Measurements from ENCODE around the gene TDRD7. TPM values are rescaled to one million over a fixed set of nuclear protein-coding genes. Genes with fewer than 3 reads are reported as not detected.

Gene TDRD7
- total RNA-seq, 3 donors from 2014 or later, result 31.1 to 36.6 (median 33.4) TPM

DNA sequence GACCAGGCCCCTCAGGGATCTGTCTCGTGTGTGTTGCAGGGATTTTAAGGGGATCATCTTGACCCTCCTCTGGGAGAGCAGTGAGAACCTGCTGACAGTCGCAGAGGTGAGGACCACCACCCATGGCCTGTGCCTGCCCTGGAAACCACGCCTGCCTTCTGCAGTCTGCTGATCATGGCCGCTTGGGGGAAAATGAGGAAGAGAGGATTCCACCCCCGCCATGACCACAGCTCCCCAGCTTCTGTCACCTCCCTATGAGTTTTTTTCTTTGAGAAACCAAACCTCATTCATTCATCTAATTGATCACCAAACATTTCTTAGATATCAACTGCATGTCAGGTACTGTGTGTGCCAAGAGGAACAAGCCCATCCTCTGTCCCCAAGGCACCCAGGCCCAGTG lies 46.3 kb upstream of the TDRD7 start:
- no peak overlapping the region for H3K4me3 ChIP-seq
- ATAC-seq (no peak), DNase-seq (no peak)
- intact Hi-C loops (cut with DNase I, micrococcal nuclease), result no loop called here
- no peaks in the 10 kb centered on the region for H3K9me3 ChIP-seq
- TF ChIP-seq, protein P1, sequence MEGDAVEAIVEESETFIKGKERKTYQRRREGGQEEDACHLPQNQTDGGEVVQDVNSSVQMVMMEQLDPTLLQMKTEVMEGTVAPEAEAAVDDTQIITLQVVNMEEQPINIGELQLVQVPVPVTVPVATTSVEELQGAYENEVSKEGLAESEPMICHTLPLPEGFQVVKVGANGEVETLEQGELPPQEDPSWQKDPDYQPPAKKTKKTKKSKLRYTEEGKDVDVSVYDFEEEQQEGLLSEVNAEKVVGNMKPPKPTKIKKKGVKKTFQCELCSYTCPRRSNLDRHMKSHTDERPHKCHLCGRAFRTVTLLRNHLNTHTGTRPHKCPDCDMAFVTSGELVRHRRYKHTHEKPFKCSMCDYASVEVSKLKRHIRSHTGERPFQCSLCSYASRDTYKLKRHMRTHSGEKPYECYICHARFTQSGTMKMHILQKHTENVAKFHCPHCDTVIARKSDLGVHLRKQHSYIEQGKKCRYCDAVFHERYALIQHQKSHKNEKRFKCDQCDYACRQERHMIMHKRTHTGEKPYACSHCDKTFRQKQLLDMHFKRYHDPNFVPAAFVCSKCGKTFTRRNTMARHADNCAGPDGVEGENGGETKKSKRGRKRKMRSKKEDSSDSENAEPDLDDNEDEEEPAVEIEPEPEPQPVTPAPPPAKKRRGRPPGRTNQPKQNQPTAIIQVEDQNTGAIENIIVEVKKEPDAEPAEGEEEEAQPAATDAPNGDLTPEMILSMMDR (IDR thresholded peaks at IDR 0.05), result no peak
- no peaks in the 10 kb centered on the region for H3K36me3 ChIP-seq (ENCODE audit: low read depth)
- H3K4me1 ChIP-seq (ENCODE audit: low read depth), result no peaks in the 10 kb centered on the region

DNA sequence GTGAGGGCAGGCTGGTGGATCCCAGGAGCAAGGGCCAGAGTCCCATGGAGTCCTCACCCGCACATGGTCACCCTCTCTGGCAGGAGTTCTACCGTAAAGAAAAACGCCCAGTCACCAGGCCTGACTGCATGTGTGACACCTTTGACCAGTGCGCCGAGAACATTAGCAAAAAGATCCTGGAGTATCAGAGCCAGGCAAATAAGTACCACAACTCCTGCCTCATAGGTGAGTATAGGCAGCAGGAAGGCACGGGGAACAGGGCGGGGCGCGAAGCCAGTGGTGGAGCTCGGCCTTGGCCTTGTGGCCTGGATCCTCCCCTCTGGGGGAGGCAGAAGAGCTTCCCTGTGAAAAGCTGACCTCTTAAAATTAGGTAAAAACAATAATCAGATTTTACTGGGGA lies 45.4 kb upstream of the TDRD7 start:
- no peak for DNase-seq
- Histone ChIP-seq H3K4me3 (no peak overlapping the region), H3K36me3 (ENCODE audit: low read depth) (no peaks in the 10 kb centered on the region), H3K4me1 (ENCODE audit: low read depth) (no peaks in the 10 kb centered on the region), H3K9me3 (no peaks in the 10 kb centered on the region)
- intact Hi-C loops (cut with DNase I, micrococcal nuclease), result no loop called here
- TF ChIP-seq, protein P1 (IDR thresholded peaks at IDR 0.05), result no peak
- ATAC-seq, result peak; percentile 27

DNA sequence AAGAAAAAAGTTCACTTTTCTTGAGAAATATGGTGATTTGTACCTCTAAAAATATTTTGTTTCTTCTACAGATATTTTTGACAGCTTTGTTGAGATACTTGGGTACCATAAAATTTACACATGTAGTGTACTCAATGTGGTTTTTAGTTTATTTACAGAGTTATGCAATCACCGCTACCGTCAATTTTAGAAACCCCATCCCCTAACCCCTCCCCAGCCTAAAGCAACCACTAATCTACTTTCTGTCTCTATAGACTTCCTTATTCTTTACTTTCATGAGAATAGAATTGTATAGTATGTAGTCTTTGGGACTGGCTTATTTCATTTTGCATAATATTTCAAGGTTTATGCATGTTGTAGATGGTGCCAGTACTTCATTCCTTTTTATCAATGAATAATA lies 45.0 kb upstream of the TDRD7 start:
- TF ChIP-seq, protein P1 (IDR thresholded peaks at IDR 0.05), result no peak
- no peak for ATAC-seq
- H3K36me3 ChIP-seq (ENCODE audit: low read depth), result no peaks in the 10 kb centered on the region

DNA sequence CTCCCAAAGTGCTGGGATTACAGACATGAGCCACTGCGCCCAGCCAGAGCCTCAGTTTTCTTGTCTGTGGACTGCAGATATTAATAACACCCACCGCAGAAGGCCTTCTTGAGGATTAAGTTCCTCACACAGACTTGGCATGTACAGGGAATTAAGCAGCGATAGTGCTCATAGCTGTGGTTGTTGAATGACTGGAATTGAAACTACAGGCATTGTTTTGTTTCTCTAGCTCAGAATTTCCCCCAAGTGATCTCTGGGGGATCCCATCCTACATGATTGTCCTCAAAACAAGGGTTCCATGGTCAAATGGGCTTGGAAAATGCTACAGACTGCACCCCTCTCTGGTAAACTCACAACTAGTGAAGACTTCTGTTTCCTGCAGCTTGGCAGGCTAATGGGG lies 44.2 kb upstream of the TDRD7 start:
- no peak overlapping the region for H3K4me3 ChIP-seq
- ATAC-seq, result no peak
- no peaks in the 10 kb centered on the region for H3K36me3 ChIP-seq (ENCODE audit: low read depth)
- H3K4me1 ChIP-seq (ENCODE audit: low read depth), result peaks cover under 1% of the 10 kb centered on the region
- TF ChIP-seq, protein P1 (IDR thresholded peaks at IDR 0.05), result no peak
- H3K9me3 ChIP-seq, result no peaks in the 10 kb centered on the region
- intact Hi-C loops (cut with DNase I, micrococcal nuclease), result no loop called here
- no peak for DNase-seq

More for the DNA sequence above, 45.0 kb upstream of the TDRD7 start:
- Histone ChIP-seq H3K9me3 (no peaks in the 10 kb centered on the region), H3K4me1 (ENCODE audit: low read depth) (no peaks in the 10 kb centered on the region), H3K4me3 (no peak overlapping the region)
- intact Hi-C loops (cut with DNase I, micrococcal nuclease), result no loop called here
- DNase-seq, result no peak

DNA sequence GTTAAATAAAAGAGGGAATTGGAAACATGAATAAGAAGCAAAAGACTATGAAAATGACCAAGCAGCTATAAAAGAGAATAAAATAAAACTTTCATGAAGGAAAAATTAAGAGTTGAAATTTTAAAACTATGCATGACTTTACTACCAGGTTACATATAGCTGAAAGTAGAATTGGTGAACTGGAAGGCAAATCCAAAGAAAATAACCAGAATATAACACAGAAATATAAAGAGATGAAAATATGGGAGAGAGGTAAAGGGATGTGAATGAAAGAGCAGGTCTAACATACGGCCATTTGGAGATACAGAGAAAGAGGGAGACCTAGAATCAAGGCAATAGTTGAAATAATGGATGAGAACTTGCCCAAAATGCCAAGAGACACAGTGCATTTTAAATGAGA lies 42.9 kb upstream of the TDRD7 start:
- Histone ChIP-seq H3K4me3 (no peak overlapping the region), H3K36me3 (ENCODE audit: low read depth) (no peaks in the 10 kb centered on the region), H3K9me3 (no peaks in the 10 kb centered on the region), H3K4me1 (ENCODE audit: low read depth) (peaks cover 3% of the 10 kb centered on the region)
- ATAC-seq (no peak), DNase-seq (no peak)
- TF ChIP-seq, protein P1 (IDR thresholded peaks at IDR 0.05), result no peak
- intact Hi-C loops (cut with DNase I, micrococcal nuclease), result no loop called here

DNA sequence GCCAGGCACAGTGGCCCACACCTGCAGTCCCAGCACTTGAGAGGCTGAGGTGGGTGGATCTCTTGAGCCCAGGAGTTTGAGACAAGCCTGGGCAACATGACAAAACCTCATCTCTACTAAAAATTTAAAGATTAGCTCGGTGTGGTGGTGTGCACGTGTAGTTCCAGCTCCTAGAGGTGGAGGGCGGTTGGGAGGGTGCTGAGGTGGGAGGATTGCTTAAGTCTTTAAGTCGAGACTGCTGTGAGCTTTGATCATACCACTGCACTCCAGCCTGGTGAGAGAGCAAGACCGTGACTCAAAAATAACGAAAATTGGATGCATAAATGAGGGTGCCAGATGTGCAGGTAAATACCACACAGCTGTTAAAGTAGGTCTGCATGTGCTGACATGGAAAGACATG lies 39.3 kb upstream of the TDRD7 start:
- peak; percentile 29 for ATAC-seq
- H3K9me3 ChIP-seq, result no peaks in the 10 kb centered on the region
- no peak for DNase-seq
- H3K36me3 ChIP-seq (ENCODE audit: low read depth), result no peaks in the 10 kb centered on the region
- intact Hi-C loops (cut with DNase I, micrococcal nuclease), result no loop called here
- TF ChIP-seq, protein P1 (IDR thresholded peaks at IDR 0.05), result no peak
- no peak overlapping the region for H3K4me3 ChIP-seq
- peaks cover 3% of the 10 kb centered on the region for H3K4me1 ChIP-seq (ENCODE audit: low read depth)

Measured in mucosa of descending colon (tissue), 3 donors.